GM18517 (cell line): ENCODE results near the gene PDZD11.
"Not testable (repeated sequence)": the region's sequence is repeated elsewhere in the genome, so short reads cannot be mapped to it uniquely, and the experiment has no call there.

ENCODE experiments used
- ATAC-seq: cut with Tn5 transposase; IDR thresholded peaks from one replicate; pipeline ENCODE4 v1.9.1; 2021; ENCODE audit warnings: mild to moderate bottlenecking, moderate library complexity; ENCODE audit not compliant: unreplicated experiment

The PDZD11 gene, protein sequence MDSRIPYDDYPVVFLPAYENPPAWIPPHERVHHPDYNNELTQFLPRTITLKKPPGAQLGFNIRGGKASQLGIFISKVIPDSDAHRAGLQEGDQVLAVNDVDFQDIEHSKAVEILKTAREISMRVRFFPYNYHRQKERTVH

DNA sequence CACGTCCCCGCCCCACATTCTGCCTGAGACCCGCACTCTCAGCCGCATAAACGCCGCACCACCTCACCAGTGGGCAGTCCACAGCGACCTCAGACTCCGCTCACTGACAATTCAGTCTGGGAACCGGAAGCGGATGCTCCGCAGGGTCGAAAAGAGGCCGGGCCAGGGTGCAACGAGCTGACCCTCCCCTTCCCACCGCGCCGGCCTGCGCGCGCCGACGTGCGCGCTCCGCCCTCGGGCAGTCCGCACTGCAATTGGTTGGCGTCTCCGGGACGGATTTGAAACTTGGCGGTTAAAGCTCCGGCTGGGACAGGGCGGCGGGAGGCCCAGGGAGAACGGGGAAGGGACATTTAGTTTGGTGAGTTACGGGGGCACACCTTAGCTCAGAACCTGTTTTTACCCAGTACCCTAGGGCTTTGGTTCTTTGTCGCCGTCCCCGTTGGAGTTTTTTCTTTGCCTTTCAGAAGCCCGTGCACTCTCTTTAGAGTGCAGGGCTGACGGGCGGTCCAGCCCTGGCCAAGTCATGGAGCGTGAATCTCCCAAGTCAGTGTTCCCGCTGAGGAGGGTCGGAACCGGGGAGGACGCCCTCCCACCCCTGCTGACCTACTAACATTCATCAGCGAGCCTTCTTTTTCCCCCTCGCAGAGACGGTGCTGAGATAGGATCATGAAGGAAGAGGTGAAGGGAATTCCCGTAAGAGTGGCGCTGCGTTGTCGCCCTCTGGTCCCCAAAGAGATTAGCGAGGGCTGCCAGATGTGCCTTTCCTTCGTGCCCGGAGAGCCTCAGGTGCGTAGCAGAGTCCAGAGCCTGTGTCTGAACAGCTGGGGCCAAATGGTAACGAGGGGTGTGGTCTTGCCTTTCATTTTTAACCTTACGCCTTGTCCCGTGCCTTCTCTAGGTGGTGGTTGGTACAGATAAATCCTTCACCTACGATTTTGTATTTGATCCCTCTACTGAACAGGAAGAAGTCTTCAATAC is at the start of gene PDZD11, which contains the start of gene KIF4A:
TSS of gene PDZD11 (minus strand) at position 135 of the 978 bp plus-strand sequence. CDS start 586 bp downstream, outside the sequence.
TSS of gene KIF4A (plus strand) at position 312 of the 978 bp plus-strand sequence. CDS start at position 667, 355 bp downstream.
- ATAC-seq: peak; percentile 91

DNA sequence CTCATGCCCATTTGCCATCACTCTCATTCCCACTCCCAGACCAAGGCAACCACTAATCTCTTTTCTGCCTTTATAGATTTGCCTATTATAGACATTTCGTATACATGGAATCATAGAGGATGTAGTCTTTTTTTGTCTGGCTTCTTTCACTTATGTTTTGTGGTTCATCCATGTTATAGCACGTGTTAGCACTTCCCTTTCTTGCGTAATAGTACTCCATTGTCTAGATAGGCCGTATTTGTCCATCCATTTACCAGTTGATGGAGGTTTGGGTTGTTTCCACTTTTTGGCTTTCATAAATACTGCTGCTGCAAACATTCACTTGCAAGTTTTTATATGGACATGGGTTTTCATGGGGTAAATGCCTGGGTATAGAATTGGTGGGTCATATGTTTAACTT is 48.6 kb upstream of the PDZD11 start:
- ATAC-seq: no peak

DNA sequence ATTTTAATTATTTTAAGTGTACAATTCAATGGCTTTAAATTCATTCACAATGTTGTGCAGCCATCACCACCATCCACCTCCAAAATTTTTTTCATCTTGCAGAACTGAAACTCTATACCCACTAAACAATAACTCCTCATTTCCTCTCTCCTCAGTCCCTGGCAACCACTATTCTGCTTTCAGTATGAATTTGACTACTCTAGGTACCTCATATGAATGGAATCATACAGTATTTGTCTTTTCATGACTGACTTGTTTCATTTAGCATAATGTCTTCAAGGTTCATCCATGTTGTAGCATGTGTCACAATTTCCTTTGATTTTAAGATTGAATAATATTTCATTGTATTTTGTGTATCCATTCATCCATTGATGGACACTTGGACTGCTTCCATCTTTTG is 47.0 kb upstream of the PDZD11 start:
- ATAC-seq: peak; percentile 100

DNA sequence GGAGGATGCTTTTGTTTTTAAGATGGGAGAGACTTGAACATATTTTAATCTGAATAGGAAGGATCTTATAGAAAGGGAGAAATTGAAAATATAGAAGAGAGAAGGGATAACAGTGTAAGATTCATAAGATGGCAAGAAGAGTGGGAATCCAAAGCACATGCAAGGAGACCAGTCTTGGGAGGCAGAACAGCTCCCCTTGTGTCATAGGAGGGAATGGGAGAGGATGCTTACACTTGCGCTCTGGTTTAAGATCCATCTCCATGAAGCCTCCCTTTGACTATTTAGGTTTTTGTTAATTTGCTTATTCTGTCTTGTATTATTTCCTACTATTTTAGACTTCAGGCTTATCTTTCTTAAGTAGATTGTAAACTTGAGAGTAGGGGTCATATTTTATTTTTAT is 42.9 kb upstream of the PDZD11 start:
- no peak for ATAC-seq

DNA sequence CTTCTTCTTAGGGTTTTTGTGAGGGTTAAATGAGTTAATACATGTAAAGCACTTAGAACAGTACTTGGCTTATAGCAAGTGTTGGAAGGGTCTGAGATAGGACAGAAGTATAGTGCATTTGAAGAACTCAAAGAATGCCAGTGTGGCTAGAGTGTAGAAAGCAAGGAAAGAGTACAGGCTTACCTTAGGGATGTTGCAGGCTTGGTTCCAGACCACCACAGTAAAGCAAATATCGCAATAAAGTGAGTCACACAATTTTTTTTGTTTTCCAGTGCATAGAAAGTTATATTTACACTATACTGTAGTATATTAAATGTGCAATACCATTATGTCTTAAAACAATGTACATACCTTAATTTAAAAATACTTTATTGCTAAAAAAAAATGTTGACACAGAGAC is 41.4 kb upstream of the PDZD11 start:
- no peak for ATAC-seq

DNA sequence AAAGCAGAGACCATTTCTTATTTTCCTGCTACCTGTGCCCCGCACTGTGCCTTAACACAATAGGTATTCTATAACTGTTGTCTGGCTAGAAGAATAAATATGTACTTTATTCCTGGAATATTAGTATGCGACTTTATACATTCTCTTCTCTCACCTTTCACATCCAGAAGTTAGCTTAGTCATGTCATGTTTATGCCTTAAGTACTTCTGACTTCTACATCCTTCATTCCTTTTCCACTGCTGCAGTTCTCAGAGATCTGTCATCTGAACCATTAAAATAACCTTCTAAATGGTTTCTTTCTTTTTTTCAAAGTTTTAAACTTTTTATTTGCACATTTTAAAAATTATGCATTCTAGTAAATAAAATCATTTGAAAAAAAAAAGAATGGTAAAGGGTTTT is 34.6 kb upstream of the PDZD11 start:
- ATAC-seq: no peak

DNA sequence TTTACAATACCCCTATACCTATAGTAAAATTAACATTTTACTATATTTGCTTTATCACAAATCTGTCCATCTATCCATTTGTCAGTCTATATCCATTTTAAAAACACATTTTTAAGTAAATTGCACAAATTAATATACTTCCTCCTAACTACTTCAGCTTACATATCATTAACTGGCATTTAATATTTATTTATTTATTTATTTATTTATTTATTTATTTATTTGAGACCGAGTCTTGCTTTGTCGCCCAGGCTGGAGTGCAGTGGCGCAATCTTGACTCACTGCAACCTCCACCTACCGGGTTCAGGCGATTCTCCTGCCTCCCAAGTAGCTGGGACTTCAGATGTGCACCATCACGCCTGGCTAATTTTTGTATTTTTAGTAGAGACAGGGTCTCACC is 33.9 kb upstream of the PDZD11 start:
- not testable (repeated sequence) for ATAC-seq

DNA sequence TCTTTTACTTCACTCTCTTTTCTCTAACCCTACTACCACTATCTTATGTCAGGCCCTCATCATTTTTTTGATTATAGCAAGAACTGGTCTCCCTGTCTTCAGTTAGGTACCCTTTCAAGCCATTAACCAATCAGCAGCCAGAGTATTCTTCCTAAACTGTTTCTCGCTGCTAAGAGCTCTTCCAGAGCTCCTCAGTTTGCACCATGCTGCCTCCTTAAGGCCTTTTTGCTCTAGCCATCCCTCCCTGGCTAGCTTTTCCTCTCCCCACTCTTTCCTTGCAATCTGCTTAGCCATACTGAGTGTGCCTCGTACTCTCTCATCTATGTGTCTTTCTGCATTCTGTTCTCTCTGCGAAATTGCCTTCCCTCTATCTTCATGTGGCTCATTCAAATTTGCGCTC is 33.1 kb upstream of the PDZD11 start:
- no peak for ATAC-seq

DNA sequence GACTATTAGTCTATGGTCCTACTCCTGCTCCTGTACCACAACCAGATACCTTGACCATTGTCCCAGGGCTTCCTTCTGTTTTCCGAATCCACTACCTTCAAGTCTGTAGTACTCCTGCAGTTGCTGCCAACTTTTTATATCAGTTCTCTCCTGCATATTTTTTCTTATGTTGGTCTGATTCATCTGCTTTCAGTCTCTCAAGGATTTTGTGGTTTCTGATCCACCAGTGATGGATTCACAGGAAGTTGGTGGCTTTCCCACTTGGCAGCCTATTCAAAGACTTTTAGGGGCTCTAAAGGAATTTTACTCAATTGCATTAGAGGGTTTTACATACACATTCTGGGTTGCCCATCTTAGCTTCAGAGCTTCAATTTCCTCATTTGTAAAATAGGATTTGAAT is 23.8 kb upstream of the PDZD11 start:
- ATAC-seq: no peak

DNA sequence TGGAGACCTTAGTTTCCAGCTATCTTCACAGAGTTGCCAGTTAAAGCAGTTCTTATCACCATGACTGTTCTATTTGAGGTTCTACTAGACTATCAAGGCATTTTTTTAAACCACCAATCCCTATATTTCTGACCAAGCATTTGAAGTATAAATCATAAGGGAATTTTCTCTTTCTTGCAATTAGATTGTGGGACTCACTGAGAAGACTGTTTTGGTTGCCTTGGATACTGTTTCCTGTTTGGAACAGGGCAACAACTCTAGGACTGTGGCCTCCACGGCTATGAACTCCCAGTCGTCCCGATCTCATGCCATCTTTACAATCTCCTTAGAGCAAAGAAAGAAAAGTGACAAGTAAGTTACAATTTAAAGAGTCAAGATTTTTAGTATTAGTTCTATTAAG is 12.0 kb upstream of the PDZD11 start:
- ATAC-seq: no peak

DNA sequence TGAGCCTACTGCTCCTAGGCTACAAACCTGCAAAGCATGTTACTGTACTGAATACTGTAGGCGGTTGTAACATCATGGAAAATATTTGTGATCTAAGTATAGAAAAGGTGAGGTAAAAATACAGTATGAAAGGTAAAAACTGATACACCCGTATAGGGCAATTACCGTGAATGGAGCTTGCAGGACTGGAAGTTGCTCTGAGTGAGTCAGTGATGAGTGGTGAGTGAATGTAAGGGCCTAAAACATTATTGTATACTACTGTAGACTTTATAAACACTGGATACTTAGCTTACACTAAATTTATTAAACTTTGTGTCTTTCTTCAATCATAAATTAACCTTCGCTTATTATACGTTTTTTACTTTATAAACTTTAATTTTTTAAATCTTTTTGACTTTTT is 3.9 kb upstream of the PDZD11 start:
- ATAC-seq: no peak

DNA sequence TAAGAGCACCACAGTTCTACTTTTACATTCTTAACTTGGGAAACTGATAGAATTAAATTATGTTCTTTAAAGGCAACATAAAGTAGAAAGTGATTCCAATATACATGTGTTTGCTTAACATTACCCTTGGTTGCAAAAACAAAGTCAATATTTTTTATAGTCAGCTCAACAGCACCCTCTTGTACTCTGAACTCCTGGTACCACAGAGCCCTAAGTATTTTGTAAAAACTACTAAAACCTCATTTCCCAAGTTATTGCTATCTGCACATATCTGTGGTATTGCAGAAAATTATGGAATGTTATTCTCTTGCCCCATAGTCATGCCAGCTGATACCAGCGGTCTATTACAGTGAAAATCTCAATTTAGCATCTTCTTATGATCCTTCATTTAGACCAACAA is 3.1 kb upstream of the PDZD11 start:
- ATAC-seq: no peak

DNA sequence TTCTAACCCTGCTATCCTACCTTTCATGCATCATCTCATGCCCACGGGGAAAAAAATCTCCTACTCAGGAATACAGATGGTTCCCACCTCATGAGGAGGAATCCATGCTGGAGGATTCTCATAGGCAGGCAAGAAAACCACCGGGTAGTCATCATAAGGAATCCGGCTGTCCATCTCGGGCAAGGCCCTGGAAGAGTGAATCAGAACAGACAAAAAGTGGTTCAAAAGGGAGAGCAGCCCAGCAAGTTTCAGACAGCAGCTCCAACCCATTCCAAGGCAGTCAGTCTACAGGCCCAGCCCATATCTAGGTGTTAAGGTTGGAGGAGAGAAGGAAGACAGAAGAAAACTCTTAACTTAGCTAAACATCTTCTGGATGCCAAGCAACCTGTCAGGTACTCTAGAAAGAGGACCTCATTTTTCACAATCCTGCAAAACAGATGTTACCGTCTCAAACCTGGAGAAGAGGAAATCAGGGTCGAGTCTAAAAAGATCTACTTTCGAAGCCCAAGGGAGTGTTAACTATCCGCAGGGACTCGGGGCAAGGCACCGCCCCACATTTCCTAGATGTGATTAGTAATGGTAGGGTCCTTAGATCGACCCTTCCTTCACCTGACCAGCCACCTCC is 447 bp downstream of the PDZD11 start:
- ATAC-seq: no peak

DNA sequence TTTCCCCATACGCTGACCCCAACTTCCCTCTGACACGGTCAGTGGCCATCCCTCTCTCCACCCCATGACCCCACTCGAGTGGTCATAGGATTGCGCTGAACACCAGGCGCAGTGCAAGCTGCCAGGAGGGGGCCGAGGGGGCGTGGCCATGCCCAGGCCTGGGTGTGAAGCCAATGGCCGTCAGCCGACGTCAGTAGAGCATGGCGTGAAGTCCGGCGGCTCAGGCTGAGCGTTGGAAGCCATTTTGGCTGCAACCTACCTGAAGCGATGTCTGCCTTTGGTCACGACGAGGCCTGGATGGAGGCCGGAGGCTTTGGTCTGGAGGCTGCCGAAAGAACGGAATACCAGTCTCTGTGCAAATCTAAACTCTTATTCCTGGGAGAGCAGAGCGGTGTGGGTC is 7.8 kb downstream of the PDZD11 start, which contains the start of gene RAB41:
TSS of gene RAB41 (plus strand) at position 222 of the 400 bp plus-strand sequence. CDS start at position 268, 46 bp downstream.
- no peak for ATAC-seq

DNA sequence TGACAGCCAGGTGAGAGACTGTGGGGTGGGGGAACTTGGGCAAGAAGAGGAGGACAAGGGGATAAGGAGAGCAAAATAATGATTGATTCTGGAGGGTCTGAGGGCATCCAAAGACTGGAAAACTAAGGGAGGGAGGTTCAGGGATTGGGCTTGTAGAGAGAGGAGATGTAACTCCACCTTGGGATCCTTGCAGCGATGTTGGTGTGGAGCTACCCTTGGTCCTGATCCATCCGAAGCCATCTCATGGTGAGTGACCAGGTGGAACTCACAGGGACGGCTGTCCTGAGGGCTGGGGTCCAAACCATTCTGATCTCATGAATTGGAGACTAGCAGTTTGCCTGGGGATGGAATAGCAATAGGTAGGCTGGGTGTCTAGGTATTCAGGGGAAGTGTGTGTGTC is 9.2 kb downstream of the PDZD11 start:
- no peak for ATAC-seq

DNA sequence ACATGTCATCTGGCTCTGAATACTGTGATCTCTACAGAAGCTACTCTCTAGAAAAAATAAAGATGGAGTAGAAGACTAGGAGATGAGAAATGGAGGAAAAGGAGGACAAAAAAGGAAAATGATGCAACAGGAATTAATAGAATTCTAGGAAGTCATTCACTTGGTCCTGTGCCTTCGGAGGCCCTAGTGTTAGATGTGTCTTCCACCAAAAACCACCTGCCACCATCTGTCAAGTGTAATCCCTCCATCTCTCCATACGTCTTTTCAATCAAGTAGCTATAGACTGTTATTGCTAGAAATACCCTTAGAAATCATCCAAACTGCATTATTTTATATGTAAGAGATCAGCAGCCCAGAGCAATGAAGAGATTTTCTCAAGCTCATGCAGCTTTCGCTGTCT is 10.6 kb downstream of the PDZD11 start:
- ATAC-seq: no peak

DNA sequence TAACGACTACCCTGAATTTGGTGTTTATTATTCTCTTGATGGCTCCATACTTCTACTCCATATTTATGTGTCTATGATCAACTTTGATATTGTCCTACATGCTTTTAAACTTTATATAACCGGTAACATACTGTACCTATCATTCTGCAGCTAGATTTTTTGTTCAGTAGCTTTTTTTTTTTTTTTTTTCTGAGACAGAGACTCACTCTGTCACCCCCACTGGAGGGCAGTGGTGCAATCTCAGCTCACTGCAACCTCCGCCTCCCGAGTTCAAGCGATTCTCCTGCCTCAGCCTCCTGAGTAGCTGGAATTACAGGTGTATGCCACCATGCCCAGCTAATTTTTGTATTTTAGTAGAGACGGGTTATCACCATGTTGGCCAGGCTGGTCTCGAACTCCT is 15.7 kb downstream of the PDZD11 start:
- ATAC-seq: not testable (repeated sequence)

DNA sequence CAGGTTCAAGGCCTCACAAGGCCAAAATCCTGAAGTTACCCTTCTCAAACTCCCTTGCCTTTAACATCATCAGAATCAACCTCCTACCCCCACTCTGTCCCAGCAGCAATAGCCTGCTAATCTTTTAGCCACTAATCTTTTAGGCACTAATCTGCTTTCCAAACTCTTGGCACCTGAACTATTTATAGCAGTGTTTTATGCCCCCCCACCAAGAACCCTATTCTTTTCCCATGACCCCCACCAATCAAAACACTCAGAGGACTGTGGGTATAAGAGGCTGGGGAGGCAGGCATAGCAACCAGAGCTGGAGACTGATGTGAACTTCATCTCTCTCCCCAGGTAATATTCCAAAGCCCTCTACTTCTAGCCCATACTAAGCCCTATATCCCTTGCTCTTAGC is 21.7 kb downstream of the PDZD11 start, which contains the start of gene ARR3:
TSS of gene ARR3 (plus strand) at position 301 of the 400 bp plus-strand sequence. CDS start 1,052 bp downstream, outside the sequence.
- no peak for ATAC-seq

DNA sequence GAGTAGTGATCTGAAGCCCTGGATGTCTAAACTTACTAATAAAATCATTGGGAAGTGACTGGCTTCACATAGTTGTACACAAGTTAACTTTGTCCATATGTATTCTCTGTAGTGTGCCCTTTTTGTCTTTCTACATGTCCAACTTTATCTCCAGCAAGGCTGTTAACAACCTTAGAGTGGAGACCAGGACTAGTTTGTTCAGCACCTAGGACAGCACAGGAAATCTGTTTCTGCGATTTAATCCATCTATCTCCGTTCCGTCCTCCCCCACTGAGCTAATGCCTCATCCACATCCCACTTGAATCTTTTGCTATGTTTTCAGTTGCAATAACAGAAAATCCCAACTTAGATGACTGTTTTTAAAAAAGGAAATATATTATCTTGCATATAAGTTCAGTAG is 24.9 kb downstream of the PDZD11 start:
- ATAC-seq: no peak

DNA sequence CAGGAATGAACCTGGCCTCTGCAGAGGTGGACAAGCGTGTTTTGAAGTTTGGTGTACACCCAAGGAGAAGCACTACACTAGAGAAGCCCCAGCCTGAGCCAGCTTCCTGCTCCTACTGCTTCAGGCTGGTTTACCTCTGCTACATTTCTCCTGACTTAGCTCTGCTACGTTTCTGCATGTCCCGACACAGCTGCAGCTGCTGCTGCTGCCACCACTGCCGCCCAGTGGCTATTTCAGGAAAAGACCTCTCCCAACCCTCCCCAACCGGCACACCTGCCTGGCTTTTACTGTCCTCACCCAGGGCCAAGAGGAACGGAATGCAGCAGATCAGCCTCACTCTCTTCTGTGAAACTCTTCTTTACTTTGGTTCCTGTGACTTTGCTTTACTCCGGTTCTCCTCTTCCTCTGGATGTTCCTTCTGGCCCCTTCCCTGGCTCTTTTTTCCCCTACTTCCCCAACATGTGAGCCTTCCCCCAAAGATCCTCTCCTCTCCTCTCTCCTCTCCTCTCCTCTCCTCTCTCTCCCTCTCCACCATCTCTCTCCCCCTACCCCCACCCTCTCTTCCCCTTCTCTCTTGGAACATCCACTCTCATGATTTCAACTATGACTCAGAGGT is 26.7 kb downstream of the PDZD11 start:
- ATAC-seq: no peak

DNA sequence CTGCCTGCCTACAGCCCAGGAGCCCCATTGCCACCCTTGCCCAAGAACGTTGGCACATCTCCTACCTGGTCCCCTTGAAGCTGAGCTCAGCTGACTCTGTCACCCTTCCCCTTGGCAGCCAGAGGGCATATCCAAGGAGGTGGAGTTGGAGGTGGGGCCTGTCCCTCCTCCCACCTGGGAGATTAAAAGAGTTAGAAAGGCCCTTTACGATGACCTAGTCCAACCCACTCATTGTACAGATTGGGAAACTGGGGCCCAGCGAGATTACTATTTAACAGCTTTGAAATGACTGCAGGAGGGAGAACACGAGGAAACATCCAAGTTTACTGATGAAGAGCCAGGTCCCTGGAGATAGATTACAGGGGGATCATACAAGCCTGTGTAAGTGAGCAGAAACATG is 29.6 kb downstream of the PDZD11 start, which contains the start of gene P2RY4:
TSS of gene P2RY4 (minus strand) at position 101 of the 400 bp plus-strand sequence. CDS start 580 bp downstream, outside the sequence.
- ATAC-seq: no peak
